HepG2 (cell line): ENCODE measurements around the gene INTS6. TPM values are rescaled to one million over a fixed set of nuclear protein-coding genes. Genes with fewer than 3 reads are reported as not detected.

Source experiments
- ATAC-seq: fragments of 200-7000 bp; cut with Tn5 transposase; 3 replicates; pipeline ENCODE4 v1.9.1; 2020; ENCODE audit warnings: mild to moderate bottlenecking, moderate library complexity
- BruUV-seq: library from RNA; stranded (reverse); fragments of 400-500 nt; replicated peaks from 2 replicates; lab custom pipeline; 2021; lab: Mats Ljungman, UMichigan
- CTCF ChIA-PET: fragments of 300-600 bp; formaldehyde crosslinking; extraction: SDS; loops from one replicate; lab custom pipeline; 2021; ENCODE audit warnings: low total read pairs, inconsistent platforms, low intra/inter-chr PET ratio; lab: Yijun Ruan, JAX
- POLR2A ChIA-PET: fragments of 350-600 bp; sonication (Branson Sonifier 250); formaldehyde crosslinking; loops from one replicate; lab custom pipeline; 2020; ENCODE audit warnings: antibody characterized with exemption, inconsistent platforms; lab: Yijun Ruan, JAX
- DNase-seq: peaks from one replicate; pipeline ENCODE4 v3.0.0-alpha.2; 2015; ENCODE audit warnings: low spot score
- FAIRE-seq: peaks from 3 replicates; lab custom pipeline; 2011; peaks lifted over from hg19 to GRCh38; lab: Jason Lieb, UNC
- H2AFZ ChIP-seq: one replicate; pipeline ENCODE4 v1.6.1; 2011; ENCODE audit warnings: low read length, inconsistent platforms
- H3K27ac ChIP-seq: fragments of 300-600 bp; 3 replicates; pipeline ENCODE4 v1.8.0; 2011; ENCODE audit warnings: mixed run types, mild to moderate bottlenecking, mixed read lengths, low read length, inconsistent platforms; ENCODE audit not compliant: insufficient read depth; ENCODE audit errors: extremely low read length
- H3K27me3 ChIP-seq, 2 experiments: fragments of 200-600 bp in 1 of 2; 2 replicates in 1 of 2; 3 replicates in 1 of 2; pipeline versions ENCODE4 v1.6.0 to v1.8.0; 2011; ENCODE audit warnings: low read length in 2 of 2, mild to moderate bottlenecking in 2 of 2, moderate library complexity in 2 of 2, inconsistent platforms in 1 of 2; ENCODE audit not compliant: insufficient read depth in 2 of 2, control insufficient read depth in 1 of 2
- H3K36me3 ChIP-seq, 2 experiments: fragments of 200-600 bp in 1 of 2; replicated peaks in 1 of 2; 2 replicates in 1 of 2; 3 replicates in 1 of 2; pipeline versions ENCODE4 v1.5.1 to v1.8.0; 2011; ENCODE audit warnings: low read length in 2 of 2, inconsistent platforms in 1 of 2; ENCODE audit not compliant: insufficient read depth in 2 of 2, control insufficient read depth in 1 of 2
- H3K4me1 ChIP-seq: 2 replicates; pipeline ENCODE4 v1.5.1; 2012; ENCODE audit warnings: low read length, inconsistent platforms; ENCODE audit not compliant: insufficient read depth
- H3K4me2 ChIP-seq: 2 replicates; pipeline ENCODE4 v1.6.0; 2011; ENCODE audit warnings: low read depth, low read length, inconsistent platforms
- H3K4me3 ChIP-seq, 3 experiments: fragments of 200-600 bp in 1 of 3; sonication (generic), shearing (Covaris generic) in 1 of 3; replicated peaks in 1 of 3; 2 replicates each; pipeline ENCODE4 v1.5.1; 2011 to 2016; ENCODE audit warnings: low read length in 3 of 3, inconsistent platforms in 2 of 3, low read depth in 2 of 3, mild to moderate bottlenecking in 2 of 3, control low read depth in 1 of 3, mixed read lengths in 1 of 3; ENCODE audit not compliant: insufficient read depth in 1 of 3
- H3K79me2 ChIP-seq: one replicate; pipeline ENCODE4 v1.6.1; 2011; ENCODE audit warnings: low read length, inconsistent platforms; ENCODE audit not compliant: insufficient read depth
- H3K9ac ChIP-seq: 2 replicates; pipeline ENCODE4 v1.6.0; 2011; ENCODE audit warnings: mild to moderate bottlenecking, low read depth, low read length, inconsistent platforms; ENCODE audit not compliant: insufficient read depth
- H3K9me3 ChIP-seq: 2 replicates; pipeline ENCODE4 v1.5.1; 2012; ENCODE audit warnings: mild to moderate bottlenecking, low read length
- H4K20me1 ChIP-seq: 2 replicates; pipeline ENCODE4 v1.6.0; 2011; ENCODE audit warnings: inconsistent platforms, mild to moderate bottlenecking, low read length, moderate library complexity; ENCODE audit not compliant: insufficient read depth
- ARHGAP35 ChIP-seq: sonication (generic); formaldehyde crosslinking; IDR thresholded peaks from 2 replicates; pipeline ENCODE4 v1.9.0; 2022; ENCODE audit warnings: mild to moderate bottlenecking, inconsistent platforms, moderate library complexity, missing genetic modification reagents, borderline replicate concordance
- CBX2 ChIP-seq, 2 experiments: fragments of 200-600 bp in 1 of 2; sonication (generic); formaldehyde crosslinking in 1 of 2; IDR thresholded peaks; 2 replicates each; pipeline versions ENCODE4 v1.7.0 to v1.8.1; 2018 to 2022; ENCODE audit warnings: low read depth in 2 of 2, low read length in 1 of 2, mild to moderate bottlenecking in 1 of 2, missing genetic modification reagents in 1 of 2
- ELF3 ChIP-seq: IDR thresholded peaks from 2 replicates; pipeline ENCODE4 v1.6.1; 2016; ENCODE audit warnings: missing genetic modification reagents, missing compliant biosample characterization
- KAT8 ChIP-seq: IDR thresholded peaks from 2 replicates; pipeline ENCODE4 v1.6.1; 2016; ENCODE audit warnings: missing genetic modification reagents, missing compliant biosample characterization
- MTF1 ChIP-seq: sonication (generic); formaldehyde crosslinking; IDR thresholded peaks from 2 replicates; pipeline ENCODE4 v1.5.0; 2020; ENCODE audit warnings: missing genetic modification reagents
- MYC ChIP-seq: sonication (generic); formaldehyde crosslinking; IDR thresholded peaks from 2 replicates; pipeline ENCODE4 v1.9.0; 2021; ENCODE audit warnings: missing genetic modification reagents, borderline replicate concordance
- NCOA1 ChIP-seq: sonication (generic); formaldehyde crosslinking; IDR thresholded peaks from 2 replicates; pipeline ENCODE4 v1.9.0; 2021; ENCODE audit warnings: missing genetic modification reagents
- NPAS2 ChIP-seq: sonication (generic); formaldehyde crosslinking; IDR thresholded peaks from 2 replicates; pipeline ENCODE4 v1.8.0; 2022; ENCODE audit warnings: mild to moderate bottlenecking, missing genetic modification reagents, borderline replicate concordance
- RXRB ChIP-seq: IDR thresholded peaks from 2 replicates; pipeline ENCODE4 v1.6.1; 2016; ENCODE audit warnings: borderline replicate concordance, missing genetic modification reagents, missing compliant biosample characterization
- SMYD3 ChIP-seq: sonication (generic); formaldehyde crosslinking; IDR thresholded peaks from 2 replicates; pipeline ENCODE4 v1.8.1; 2023; ENCODE audit warnings: mild to moderate bottlenecking, missing genetic modification reagents
- ZNF570 ChIP-seq: sonication (generic); formaldehyde crosslinking; IDR thresholded peaks from 2 replicates; pipeline ENCODE4 v1.4.0; 2020; ENCODE audit warnings: mild to moderate bottlenecking, missing genetic modification reagents, borderline replicate concordance
- ZNF577 ChIP-seq: sonication (generic); formaldehyde crosslinking; IDR thresholded peaks from 2 replicates; pipeline ENCODE4 v1.4.0; 2020; ENCODE audit warnings: mild to moderate bottlenecking, low read depth, missing genetic modification reagents, borderline replicate concordance
- in situ Hi-C: cut with HindIII; loops from 2 replicates; pipeline ENCODE4 v1.10.0; 2017; ENCODE audit warnings: low pct_unique_long_range_greater_than_20kb; ENCODE audit not compliant: extremely low pct_ligation_motif_present
- intact Hi-C: fragments of 100-400 bp; cut with micrococcal nuclease; formaldehyde crosslinking; loops from one replicate; pipeline ENCODE4 v1.10.0; 2022; ENCODE audit not compliant: unreplicated experiment
- polyA plus RNA-seq, 8 experiments: library from polyadenylated mRNA; depleted of rRNA in 3 of 8; stranded (reverse) in 7 of 8; unstranded in 1 of 8; fragments of >200 nt; fragmentation: Illumina TruSeq in 4 of 8; extraction: Trizol in 4 of 8; gene quantifications; 2 replicates each; pipeline versions ENCODE4 v1.2.1 to v1.2.3, GENCODE V29; 2011 to 2016; ENCODE audit warnings: low read depth in 4 of 8, missing spikeins in 1 of 8, mixed read lengths in 1 of 8; ENCODE audit not compliant: insufficient read depth in 1 of 8
- total RNA-seq, 5 experiments: library from RNA; depleted of rRNA; stranded (reverse); fragments of >200 nt; fragmentation: Illumina TruSeq; extraction: Trizol; gene quantifications; 2 replicates each; pipeline ENCODE4 v1.2.3, GENCODE V29; 2016; ENCODE audit warnings: low read depth in 1 of 5
- TF ChIP-seq, protein P1 (sequence below): sonication (generic); formaldehyde crosslinking; IDR thresholded peaks from 2 replicates; pipeline ENCODE4 v1.4.0; 2020; ENCODE audit warnings: missing genetic modification reagents, mild to moderate bottlenecking, borderline replicate concordance
- TF ChIP-seq, protein P2 (sequence below): sonication (generic); formaldehyde crosslinking; IDR thresholded peaks from 2 replicates; pipeline ENCODE4 v1.8.1; 2023; ENCODE audit warnings: missing genetic modification reagents, inconsistent platforms, borderline replicate concordance

Gene INTS6
- total and polyA plus RNA-seq, 2 of the 13 experiments (the other 11 are each of a cell fraction or from before 2014, with no cell fraction given), result 27.9 to 38.4 TPM

DNA sequence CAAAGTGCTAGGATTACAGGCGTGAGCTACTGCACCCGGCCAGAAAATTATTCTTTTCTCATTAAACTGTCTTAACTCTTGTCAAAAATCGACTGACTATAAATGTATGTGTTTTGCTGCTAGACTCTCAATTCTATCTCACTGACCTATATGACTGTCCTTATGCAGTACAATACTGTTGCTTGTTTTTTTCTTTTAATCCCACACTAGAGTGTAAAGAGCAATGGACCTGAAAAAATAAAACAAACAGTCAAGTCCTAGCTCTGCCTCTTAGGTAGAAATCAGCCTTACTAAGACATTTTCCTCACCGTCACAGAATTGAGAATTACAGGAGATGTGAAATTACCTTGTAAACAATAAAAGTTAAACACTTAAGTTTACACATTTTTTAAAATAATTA is 35.1 kb downstream of the INTS6 start (continued):
- TF ChIP-seq RXRB (CRISPR knock-in tag), result no peak
- TF ChIP-seq, protein P1, sequence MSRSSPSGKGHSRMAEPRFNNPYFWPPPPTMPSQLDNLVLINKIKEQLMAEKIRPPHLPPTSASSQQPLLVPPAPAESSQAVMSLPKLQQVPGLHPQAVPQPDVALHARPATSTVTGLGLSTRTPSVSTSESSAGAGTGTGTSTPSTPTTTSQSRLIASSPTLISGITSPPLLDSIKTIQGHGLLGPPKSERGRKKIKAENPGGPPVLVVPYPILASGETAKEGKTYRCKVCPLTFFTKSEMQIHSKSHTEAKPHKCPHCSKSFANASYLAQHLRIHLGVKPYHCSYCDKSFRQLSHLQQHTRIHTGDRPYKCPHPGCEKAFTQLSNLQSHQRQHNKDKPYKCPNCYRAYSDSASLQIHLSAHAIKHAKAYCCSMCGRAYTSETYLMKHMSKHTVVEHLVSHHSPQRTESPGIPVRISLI (CRISPR knock-in tag), result peak; percentile 73
- TF ChIP-seq ARHGAP35, result no peak

DNA sequence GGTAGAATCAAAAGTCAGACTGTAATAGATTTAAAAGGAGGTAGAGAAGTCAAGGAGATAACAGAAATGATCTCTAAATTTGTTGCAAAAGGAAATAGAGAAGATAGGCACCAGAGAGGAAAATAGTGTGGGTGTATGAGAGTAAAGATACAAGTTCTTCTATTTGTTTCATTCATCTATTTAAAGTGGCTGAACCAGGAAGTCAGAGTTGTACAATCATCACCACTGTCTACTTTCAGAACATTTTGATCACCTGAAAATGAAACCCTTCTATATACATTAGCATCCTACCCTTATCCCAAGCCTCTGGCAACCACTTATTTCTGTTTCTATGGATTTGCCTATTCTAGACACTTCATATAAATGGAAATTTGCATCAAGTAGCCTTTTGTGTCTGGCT is 36.7 kb downstream of the INTS6 start:
- Histone ChIP-seq H3K9me3 (no peaks in the 10 kb centered on the region), H3K4me2 (no peak overlapping the region), H3K4me3 (no peak overlapping the region), H3K79me2 (peaks cover 95% of the 10 kb centered on the region)
- TF ChIP-seq KAT8 (CRISPR knock-in tag), result no peak
- TF ChIP-seq MTF1 (CRISPR knock-in tag), result no peak
- TF ChIP-seq NCOA1 (CRISPR knock-in tag), result no peak
- no peak for TF ChIP-seq ELF3 (CRISPR knock-in tag)
- no peak for TF ChIP-seq SMYD3 (CRISPR knock-in tag)
- no peak for TF ChIP-seq NPAS2
- no peak for TF ChIP-seq ZNF577 (CRISPR knock-in tag)
- TF ChIP-seq MYC (CRISPR knock-in tag), result no peak
- TF ChIP-seq CBX2 (IDR thresholded peaks at IDR 0.05; ENCODE audit: low read depth, low read length), result no peak
- TF ChIP-seq CBX2 (CRISPR knock-in tag; IDR thresholded peaks at IDR 0.05; ENCODE audit: low read depth), result no peak
- TF ChIP-seq ZNF570 (CRISPR knock-in tag), result no peak
- TF ChIP-seq, protein P2, sequence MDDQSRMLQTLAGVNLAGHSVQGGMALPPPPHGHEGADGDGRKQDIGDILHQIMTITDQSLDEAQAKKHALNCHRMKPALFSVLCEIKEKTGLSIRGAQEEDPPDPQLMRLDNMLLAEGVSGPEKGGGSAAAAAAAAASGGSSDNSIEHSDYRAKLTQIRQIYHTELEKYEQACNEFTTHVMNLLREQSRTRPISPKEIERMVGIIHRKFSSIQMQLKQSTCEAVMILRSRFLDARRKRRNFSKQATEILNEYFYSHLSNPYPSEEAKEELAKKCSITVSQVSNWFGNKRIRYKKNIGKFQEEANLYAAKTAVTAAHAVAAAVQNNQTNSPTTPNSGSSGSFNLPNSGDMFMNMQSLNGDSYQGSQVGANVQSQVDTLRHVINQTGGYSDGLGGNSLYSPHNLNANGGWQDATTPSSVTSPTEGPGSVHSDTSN (CRISPR knock-in tag), result no peak
- TF ChIP-seq, all 625 proteins: peak for 0
- Histone ChIP-seq H3K27me3 (no peaks in the 10 kb centered on the region), H3K4me1 (peaks cover 46% of the 10 kb centered on the region), H4K20me1 (peaks cover 45% of the 10 kb centered on the region), H3K27ac (no peak overlapping the region), H2AFZ (no peak overlapping the region), H3K9ac (no peak overlapping the region), H3K36me3 (peaks cover 1 to 20% of the 10 kb centered on the region in 2 experiments; a peak in 4 of 5 replicates)
- POLR2A ChIA-PET, result no interaction called here
- FAIRE-seq (no peak), DNase-seq (no peak), ATAC-seq (no peak)
- in situ Hi-C loops, result no loop called here
- CTCF ChIA-PET, result no interaction called here
- BruUV-seq, result no TSS peak
- intact Hi-C loops, result no loop called here
